Neutrophil (primary cell): ENCODE results near the gene ADAMTS14.
"Not testable (repeated sequence)": the region's sequence is repeated elsewhere in the genome, so short reads cannot be mapped to it uniquely, and the experiment has no call there.

Experiments used
- H3K27ac ChIP-seq: fragments of 200-600 bp; sonication (generic); 2 replicates; pipeline ENCODE4 v1.5.1; 2016; ENCODE audit warnings: mild to moderate bottlenecking, moderate library complexity
- H3K27me3 ChIP-seq: fragments of 200-600 bp; sonication (generic); 2 replicates; pipeline ENCODE4 v1.6.0; 2016; ENCODE audit warnings: mild to moderate bottlenecking
- H3K36me3 ChIP-seq: fragments of 200-600 bp; sonication (generic); 2 replicates; pipeline ENCODE4 v1.5.1; 2017
- H3K4me1 ChIP-seq, 2 experiments: fragments of 200-600 bp in 1 of 2; sonication (generic) in 1 of 2; 1 replicate in 1 of 2; 2 replicates in 1 of 2; pipeline versions ENCODE4 v1.5.1 to v1.6.1; 2013 to 2016; ENCODE audit warnings: low read depth in 1 of 2, low read length in 1 of 2, mild to moderate bottlenecking in 1 of 2, moderate library complexity in 1 of 2; ENCODE audit not compliant: control insufficient read depth in 1 of 2, insufficient read depth in 1 of 2
- H3K4me3 ChIP-seq, 2 experiments: fragments of 200-600 bp in 1 of 2; sonication (generic) in 1 of 2; 1 replicate in 1 of 2; 2 replicates in 1 of 2; pipeline ENCODE4 v1.5.1; 2013 to 2016; ENCODE audit warnings: low read depth in 1 of 2, low read length in 1 of 2, mild to moderate bottlenecking in 1 of 2, moderate library complexity in 1 of 2
- H3K9me3 ChIP-seq: fragments of 200-600 bp; sonication (generic); 2 replicates; pipeline ENCODE4 v1.5.1; 2016
- TF ChIP-seq, protein P1 (sequence below): fragments of 200-600 bp; sonication (generic); IDR thresholded peaks from 2 replicates; pipeline ENCODE4 v1.5.1; 2016; ENCODE audit warnings: antibody characterized with exemption

Gene ADAMTS14

DNA sequence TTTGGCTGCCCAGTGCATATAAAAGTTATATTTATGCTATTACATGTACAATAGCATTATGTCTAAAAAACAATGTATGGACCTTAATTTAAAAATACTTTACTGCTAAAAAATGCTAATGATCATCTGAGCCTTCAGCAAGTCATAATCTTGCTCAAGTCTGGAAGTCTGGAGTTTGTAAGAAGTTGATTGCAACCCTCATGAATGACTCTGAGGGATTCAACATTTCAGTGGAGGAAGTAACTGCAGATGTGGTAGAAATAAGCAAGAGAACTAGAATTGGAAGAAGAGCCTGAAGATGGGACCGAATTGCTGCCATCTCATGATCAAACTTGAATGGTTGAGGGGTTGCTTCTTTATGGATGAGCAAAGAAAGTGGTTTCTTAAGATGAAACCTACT, 13.0 kb upstream of the ADAMTS14 start:
- Histone ChIP-seq H3K27me3 (no peaks in the 10 kb centered on the region), H3K27ac (no peak overlapping the region), H3K4me3 (no peak overlapping the region), H3K4me1 (peaks cover 8 to 23% of the 10 kb centered on the region in 2 experiments), H3K36me3 (no peaks in the 10 kb centered on the region), H3K9me3 (no peaks in the 10 kb centered on the region)
- TF ChIP-seq, protein P1, sequence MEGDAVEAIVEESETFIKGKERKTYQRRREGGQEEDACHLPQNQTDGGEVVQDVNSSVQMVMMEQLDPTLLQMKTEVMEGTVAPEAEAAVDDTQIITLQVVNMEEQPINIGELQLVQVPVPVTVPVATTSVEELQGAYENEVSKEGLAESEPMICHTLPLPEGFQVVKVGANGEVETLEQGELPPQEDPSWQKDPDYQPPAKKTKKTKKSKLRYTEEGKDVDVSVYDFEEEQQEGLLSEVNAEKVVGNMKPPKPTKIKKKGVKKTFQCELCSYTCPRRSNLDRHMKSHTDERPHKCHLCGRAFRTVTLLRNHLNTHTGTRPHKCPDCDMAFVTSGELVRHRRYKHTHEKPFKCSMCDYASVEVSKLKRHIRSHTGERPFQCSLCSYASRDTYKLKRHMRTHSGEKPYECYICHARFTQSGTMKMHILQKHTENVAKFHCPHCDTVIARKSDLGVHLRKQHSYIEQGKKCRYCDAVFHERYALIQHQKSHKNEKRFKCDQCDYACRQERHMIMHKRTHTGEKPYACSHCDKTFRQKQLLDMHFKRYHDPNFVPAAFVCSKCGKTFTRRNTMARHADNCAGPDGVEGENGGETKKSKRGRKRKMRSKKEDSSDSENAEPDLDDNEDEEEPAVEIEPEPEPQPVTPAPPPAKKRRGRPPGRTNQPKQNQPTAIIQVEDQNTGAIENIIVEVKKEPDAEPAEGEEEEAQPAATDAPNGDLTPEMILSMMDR, result no peak

DNA sequence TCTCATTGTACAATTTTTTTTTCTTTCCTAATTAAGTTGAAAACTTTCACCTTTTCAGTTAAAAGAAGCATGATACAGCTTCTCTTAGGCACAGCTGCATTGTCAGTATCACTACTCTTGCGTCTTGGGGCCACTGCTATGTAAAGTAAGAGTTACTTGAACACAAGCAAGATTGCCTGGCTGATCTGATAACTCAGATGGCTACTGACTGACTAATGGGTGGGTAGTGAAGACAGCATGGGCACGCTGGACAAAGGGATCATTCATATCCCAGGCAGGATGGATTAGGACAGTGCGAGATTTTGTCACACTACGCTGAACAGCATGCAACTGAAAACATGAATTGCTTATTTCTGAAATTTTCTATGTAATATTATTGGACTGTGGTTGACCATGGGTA, 11.6 kb upstream of the ADAMTS14 start:
- Histone ChIP-seq H3K4me3 (no peak overlapping the region), H3K27me3 (no peaks in the 10 kb centered on the region), H3K36me3 (no peaks in the 10 kb centered on the region), H3K9me3 (no peaks in the 10 kb centered on the region), H3K27ac (no peak overlapping the region), H3K4me1 (peaks cover 8 to 23% of the 10 kb centered on the region in 2 experiments)
- TF ChIP-seq, protein P1, result no peak

GRCh38 chr10:70661623-70662361, 10.5 kb upstream of the ADAMTS14 start:
- Histone ChIP-seq H3K27me3 (no peaks in the 10 kb centered on the region), H3K4me1 (peaks cover 8 to 23% of the 10 kb centered on the region in 2 experiments), H3K36me3 (no peaks in the 10 kb centered on the region), H3K9me3 (no peaks in the 10 kb centered on the region), H3K27ac (no peak overlapping the region), H3K4me3 (no peak overlapping the region)
- TF ChIP-seq, protein P1, result no peak

DNA sequence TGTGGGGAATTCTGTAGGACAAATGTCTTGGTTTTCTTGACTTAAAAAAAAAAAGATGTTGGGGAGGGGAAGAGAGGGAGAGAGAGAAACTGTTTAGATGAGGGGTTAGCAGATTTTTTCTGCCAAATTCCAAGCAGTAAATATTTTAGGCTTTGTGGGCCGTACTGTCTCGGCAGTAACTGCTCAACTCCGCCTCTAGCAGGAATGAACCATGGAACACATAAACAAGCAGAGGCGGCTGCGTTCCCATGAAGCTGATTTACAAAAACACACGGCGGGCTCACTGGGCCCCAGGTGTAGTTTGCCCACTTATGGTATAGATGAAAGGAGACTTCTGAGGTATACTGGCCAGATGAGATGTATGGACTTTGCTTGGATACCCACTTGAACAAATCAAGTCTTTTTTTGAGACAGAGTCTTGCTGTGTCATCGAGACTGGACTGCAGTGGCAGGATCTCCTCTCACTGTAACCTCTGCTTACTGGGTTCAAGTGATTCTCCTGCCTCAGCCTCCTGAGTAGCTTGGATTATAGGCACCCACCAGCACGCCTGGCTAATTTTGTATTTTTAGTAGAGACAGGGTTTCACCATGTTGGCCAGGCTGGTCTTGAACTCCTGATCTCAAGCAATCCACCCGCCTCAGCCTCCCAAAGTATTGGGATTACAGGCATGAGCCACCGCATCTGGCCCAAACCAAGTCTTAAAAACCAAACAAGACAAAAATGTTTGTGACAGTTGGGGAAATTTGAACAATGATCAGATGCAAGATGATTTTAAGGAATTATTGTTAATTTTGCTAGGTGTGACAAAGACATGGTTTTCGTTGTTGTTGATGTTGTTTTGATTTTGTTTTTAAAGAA, 9.7 kb upstream of the ADAMTS14 start:
- Histone ChIP-seq H3K9me3 (no peaks in the 10 kb centered on the region), H3K27ac (no peak overlapping the region), H3K36me3 (no peaks in the 10 kb centered on the region), H3K4me3 (no peak overlapping the region), H3K4me1 (peaks cover 8 to 23% of the 10 kb centered on the region in 2 experiments), H3K27me3 (no peaks in the 10 kb centered on the region)
- TF ChIP-seq, protein P1, result no peak

- H3K27ac ChIP-seq, H3K36me3 ChIP-seq, H3K9me3 ChIP-seq, H3K27me3 ChIP-seq, H3K4me3 ChIP-seq: not testable (repeated sequence)
- H3K4me1 ChIP-seq, result peaks cover 8 to 23% of the 10 kb centered on the region in 2 experiments
Observed at GRCh38 chr10:70663458-70664409, 8.6 kb upstream of the ADAMTS14 start.
